GM19463 (cell line): ENCODE results near the gene CTSA.

Experiments
- ATAC-seq: cut with Tn5 transposase; IDR thresholded peaks from one replicate; pipeline ENCODE4 v1.9.1; 2021; ENCODE audit warnings: mild to moderate bottlenecking, moderate library complexity; ENCODE audit not compliant: unreplicated experiment

Gene CTSA

DNA sequence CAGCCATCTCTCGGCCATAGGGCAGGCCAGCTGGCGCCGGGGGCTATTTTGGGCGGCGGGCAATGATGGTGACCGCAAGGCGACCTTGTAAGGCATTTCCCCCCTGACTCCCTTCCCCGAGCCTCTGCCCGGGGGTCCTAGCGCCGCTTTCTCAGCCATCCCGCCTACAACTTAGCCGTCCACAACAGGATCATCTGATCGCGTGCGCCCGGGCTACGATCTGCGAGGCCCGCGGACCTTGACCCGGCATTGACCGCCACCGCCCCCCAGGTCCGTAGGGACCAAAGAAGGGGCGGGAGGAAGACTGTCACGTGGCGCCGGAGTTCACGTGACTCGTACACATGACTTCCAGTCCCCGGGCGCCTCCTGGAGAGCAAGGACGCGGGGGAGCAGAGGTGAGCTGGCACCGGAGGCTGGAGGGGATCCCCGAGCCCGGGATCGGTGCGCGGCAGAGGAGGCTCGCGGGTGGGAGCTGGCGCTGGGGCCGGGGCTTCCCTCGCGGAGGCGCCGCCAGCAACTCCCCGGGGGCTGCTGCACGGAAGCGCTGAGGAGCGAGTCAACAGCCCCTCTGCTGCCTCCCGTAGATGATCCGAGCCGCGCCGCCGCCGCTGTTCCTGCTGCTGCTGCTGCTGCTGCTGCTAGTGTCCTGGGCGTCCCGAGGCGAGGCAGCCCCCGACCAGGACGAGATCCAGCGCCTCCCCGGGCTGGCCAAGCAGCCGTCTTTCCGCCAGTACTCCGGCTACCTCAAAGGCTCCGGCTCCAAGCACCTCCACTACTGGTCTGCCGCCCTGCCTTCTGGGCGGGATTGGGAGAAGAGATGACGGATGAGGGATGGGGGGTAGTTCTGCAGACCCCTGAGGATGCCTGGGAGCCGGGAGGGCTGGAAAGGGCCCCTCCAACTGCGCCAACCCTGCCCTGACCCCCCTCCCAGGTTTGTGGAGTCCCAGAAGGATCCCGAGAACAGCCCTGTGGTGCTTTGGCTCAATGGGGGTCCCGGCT, at the start of gene CTSA, which contains the start of gene NEURL2:
TSS of gene CTSA (plus strand) at position 351 of the 999 bp plus-strand sequence. CDS start at position 585, 234 bp downstream.
TSS of gene NEURL2 (minus strand) at position 224 of the 999 bp plus-strand sequence. CDS start at position 7, 217 bp downstream.
- peak; percentile 80 for ATAC-seq

DNA sequence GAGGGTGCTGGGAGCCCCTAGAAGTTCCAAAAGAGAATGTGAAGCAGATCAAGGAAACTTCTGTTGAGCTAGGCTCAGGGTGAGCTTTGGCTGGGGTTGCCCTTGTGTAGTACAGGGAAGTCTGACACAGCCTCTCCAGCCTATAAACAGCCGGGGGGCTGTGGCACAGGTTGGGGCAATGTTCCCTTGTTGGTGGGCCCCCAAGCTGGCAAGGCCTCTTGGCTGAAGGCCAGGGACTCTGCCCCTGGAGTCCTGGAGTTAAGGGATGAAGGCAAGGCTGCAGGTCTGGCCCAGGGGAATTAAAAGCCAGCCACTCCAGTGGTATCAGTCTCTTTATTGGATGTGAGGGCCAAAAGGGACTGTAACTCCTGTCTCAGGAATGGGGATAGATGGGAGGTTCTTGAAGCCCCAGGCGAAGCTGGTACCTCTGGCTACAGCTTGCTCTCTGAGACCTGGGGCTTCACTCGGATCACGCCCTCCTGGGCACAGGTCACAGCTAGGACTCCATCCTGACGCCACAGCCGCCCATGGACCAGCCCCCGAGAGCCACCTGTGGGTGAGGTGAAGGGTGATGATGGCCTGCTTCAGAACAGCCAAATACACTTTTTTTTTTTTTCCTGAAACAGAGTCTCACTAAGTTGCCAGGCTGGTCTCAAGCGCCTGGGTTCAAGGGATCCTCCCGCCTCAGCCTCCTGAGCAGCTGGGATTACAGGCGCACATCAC, 49.6 kb upstream of the CTSA start:
- no peak for ATAC-seq

DNA sequence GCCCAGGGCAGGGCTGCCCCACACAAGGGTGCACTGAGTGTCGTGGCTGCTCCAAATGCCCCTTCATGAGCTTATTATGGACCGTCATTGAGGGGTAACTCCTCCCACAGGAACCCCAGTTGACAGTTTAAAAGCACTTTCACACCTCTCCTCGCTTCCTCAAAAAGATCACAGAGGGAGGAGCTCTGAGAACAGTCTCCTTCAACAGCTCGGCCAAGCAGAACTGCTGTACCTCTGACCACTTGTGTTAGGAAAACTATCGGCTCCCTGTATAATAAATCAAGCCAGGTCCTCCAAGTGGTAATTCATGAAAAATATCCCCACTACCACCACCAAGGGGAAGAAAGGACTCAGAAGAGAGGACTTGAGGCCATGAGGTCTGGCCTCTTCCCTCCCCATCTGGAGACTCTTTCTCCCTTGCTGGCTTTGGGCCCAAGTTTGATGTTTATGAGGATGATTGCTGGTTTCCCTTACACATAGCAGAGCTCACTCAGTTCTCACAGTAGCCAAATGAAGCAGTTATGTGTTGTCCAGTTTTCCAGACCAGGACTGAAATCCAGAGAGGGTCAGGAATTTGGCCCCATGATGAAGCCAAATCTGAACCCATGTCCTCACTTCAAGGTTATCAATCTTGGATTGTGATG, 48.8 kb upstream of the CTSA start:
- peak; percentile 41 for ATAC-seq

DNA sequence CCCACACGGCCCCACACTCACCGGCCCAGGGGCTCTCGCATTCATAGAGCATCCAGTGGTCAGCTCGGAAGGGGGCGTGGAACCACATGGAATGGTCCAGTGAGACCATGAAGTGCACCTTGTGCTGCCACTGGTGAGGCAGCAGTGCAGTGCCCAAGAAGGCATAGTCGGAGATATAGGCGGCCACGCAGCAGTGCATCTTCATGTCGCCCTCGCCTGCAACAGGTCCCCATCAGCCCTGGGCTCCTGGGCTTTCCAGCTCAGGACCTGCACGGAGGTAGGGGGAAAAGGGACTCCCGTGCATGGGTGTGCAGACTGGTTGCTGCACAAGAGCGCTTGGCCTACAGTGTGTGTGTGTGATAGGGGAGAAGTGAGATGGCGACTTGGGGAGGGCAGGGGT, 47.6 kb upstream of the CTSA start:
- ATAC-seq = no peak

DNA sequence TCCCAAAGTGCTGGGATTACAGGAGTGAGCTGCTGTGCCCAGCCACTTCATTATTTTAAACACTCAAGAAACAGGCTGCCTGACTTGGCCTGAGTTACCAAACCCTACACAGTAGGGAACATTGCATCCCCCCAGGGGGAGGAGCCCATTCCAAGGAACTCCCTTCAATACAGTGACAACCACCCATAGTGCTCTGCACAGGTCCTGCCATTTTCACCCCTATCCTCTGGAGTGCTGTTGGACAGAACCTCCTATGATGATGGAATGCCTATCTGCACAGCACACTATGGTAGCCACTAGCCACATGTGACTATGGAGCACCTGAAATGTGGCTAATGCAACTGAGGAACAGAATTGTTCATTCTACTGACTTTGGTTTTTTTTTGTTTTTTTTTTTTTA, 45.7 kb upstream of the CTSA start:
- no peak for ATAC-seq

DNA sequence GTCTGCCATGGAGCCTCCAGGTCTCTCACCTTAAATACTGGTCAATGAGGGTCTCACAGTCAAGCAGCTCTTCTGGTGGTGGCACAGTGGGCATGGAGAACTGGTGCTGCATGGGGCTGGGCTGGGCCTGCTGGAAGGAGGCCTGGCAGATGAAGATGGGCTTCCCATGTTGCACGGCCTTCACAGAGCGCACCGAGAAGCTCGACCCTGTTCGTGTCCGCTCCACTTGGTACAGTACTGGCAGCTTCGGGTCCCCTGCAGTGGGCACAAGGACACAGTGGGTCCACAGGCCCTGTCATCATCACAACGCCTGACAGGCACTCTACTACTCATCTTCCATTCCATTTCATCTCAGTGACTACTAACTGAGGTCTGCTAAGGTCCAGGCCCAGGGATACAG, 42.7 kb upstream of the CTSA start:
- no peak for ATAC-seq

DNA sequence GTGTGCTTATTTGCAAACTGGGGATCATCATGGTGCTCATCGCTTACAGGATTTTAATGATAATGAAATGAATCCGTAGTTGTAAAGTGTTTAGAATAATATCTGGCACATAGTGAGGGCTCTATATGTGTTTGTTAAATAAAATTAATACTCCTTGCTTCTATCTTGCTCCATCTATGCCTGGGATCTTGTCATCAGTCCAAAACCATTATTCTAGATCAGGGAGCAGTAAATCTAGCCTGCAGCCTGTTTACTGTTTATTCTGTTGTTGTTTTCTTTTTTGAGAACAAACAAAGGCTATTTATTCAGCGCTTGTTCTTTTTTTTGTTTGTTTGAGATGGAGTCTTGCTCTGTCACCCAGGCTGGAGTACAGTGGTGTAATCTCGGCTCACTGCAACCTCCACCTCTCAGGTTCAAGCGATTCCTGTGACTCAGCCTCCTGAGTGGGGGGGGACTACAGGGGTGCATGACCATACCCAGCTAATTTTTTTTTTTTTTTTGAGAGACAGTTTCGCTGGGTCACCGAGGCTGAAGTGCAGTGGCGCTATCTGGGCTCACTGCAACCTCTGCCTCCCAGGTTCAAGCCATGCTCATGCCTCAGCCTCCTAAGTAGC, 42.1 kb upstream of the CTSA start:
- ATAC-seq = no peak

DNA sequence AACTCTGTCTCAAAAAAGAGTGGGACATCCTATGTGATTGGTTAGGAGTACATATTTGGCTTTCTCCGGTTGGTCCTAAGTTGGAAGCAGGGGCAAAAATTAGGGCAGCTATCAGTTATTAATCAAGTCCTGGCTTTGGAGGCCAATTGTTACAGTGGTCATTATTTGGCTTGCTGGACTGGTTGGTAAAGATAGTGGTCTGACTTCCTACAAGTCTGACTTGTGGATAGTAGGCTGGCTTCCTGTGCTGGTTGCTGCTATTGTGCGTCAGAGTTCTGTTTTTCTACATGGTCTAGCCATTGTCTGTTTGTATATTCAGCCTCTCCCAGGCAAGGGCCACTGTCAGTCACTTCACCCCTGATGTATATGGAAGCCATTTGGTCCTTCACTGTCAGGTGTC, 40.9 kb upstream of the CTSA start:
- ATAC-seq = no peak

DNA sequence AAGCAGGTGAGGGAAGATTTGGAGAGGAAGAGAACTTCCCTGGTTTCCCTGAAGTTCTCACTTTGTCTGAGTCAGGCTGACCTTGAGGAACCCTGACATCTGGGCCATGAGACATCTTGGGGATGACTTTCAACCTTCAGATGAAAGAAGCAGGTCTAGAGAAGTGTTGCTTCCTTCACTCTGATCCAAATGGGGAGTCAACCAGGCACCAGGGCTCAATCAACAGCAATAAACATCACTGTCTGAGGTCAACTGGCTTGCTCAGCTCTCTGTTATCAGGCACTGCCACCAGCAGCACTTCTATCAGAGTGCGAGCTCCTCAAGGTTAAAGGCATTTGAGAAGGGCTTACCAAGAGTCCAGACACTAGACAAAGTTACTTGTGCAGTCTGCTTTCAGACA, 40.2 kb upstream of the CTSA start:
- ATAC-seq = no peak

DNA sequence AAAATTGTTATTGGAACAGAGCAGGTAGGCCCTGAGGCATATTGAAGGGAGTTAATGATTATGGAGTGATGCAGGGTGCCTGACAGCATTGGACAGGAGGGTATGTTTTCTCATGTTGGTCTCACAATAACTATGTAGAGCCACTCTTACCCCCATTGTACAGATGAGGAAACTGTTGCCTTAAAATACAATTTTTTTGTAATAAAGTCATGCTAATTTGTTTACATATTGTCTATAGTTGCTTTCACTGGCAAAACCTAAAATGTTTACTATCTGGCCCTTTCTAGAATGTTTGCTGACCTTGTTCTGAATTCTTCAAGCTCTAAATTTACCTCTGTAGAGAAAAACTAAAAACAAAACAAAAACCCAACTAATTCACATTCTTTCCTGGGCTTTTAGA, 39.6 kb upstream of the CTSA start:
- ATAC-seq = no peak

DNA sequence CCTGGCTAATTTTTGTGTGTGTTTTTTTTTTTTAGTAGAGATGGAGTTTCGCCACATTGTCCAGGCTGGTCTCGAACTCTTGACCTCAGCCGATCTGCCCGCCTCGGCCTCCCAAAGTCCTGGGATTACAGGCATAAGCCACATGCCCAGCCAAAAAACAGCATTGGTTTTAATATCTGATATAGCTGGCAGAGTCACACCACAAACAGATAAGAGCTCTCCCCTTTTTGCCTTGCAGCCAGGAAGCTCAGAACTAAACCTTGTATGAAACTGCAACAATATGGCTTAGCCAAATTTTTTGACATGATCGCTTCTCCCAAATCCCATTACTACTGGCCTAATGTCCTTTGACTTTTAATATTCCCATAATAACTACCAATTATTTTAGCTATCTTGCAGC, 38.8 kb upstream of the CTSA start:
- no peak for ATAC-seq

DNA sequence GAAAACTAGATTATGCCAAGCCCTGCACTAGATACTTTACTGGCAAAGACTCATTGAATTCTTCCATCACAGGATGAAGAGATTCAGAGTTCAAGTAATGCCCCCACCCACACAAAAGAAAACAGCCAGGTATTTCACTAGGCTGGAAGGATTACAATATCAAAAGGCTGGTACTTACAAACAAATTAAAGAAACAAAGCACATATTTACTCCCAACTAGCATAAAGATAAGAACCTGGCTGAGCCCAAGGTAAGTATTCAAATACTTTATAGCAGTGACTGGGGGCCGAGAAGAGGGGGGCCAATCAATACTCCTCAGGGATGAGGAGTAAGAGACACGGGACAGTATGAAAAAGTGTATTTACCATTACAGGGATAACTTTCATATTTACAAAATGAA, 37.7 kb upstream of the CTSA start:
- ATAC-seq = no peak

DNA sequence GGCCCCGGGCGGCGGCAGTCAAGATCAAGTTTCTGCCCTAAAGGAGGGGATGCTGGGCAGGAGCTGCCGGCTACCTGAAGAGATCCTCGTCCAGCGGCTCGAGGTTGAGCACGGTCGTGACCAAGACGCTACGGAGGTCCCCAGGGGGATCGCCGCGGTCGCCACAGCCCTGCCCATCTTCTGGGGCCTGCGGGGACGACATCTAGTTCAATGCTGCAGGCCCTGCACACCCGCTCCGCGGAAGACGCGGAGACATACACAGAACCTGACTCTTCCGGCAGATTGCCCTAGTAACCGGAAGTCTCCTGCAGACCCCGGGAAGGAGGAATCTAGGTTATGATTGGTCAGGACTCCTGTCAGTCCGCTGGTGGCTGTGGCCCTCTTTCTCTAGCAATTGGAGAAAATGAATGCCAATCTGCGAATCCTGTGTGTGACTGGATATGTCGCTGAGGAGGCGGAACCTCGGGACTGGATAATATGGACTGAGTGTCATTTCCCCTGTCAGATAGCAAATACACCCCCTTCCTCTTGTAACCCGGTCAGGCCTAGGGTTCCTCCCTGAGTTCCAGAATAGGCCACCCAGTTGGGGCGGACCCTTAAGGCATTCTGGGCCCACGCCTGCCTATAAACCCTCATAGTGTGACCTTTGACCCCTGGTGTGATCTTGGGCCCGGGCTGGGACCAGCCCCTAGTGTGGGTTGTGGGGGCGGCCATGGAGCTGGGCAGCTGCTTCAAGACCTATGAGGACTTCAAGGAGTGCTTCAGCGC, 33.8 kb upstream of the CTSA start, which contains the start of the genes ACOT8 and ZSWIM3:
TSS of gene ACOT8 (minus strand) at position 279 of the 768 bp plus-strand sequence. CDS start at position 202, 77 bp downstream.
TSS of gene ZSWIM3 (plus strand) at position 501 of the 768 bp plus-strand sequence. CDS start at position 713, 212 bp downstream.
- ATAC-seq = peak; percentile 93

DNA sequence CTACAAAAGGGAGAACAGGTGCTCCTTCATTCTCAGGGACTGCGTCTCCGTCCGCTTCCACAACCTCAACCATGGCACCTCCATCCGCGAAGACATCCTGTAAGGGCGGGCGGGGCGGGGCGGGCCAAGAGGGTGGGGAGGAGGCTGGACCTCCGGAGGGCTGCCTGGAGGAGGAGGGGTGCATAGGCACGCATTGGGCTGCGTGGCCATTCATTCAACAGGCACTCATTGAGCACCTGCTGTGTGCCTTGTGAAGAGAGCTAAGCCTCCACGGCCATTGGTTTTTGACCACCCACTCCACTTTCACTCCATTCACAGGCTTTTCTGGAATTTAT, 33.3 kb upstream of the CTSA start:
- ATAC-seq = peak; percentile 27

DNA sequence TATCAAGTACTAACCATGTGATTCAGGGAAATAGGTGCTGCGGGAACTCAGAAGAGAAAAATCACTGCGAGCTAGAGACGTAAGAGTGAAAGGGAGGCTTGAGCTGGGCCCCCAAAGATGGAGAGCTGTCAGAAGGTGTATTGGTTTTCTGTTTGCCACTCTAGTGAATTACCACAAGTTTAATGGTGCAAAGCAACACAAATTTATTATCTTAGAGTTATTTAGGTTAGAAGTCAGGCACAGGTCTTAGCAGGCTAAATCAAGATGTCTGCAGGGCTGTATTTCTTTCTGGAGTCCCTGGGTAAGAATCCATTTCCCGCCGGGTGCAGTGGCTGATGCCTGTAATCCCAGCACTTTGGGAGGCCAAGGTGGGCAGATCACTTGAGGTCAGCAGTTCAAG, 31.2 kb upstream of the CTSA start:
- no peak for ATAC-seq

DNA sequence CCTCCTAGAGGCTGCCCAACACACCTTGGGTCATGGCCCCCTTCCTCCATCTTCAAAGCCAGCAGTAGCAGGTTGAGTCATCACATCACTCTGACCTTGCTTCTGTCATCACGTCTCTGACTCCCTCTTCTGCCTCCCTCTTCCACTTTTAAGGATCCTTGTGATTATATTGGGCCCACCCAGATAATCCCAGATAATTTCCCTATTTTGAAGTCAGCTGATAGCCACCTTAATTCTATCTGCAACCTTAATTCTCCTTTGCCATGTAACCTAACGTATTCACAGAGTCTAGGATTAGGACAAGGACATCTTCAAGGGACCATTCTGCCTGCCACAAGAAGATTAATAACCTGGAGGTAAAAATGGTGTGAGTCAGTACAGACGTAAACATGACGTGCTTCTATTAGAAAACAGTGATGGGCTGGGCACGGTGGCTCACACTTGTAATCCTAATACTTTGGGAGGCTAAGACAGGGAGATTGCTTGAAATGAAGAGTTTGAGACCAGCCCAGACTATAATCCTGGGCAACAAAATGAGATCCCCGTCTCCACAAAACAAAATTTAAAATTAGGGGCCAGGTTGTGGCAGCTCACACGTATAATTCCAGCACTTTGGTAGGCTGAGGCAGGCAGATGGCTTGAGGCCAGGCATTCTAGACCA, 30.4 kb upstream of the CTSA start:
- no peak for ATAC-seq

DNA sequence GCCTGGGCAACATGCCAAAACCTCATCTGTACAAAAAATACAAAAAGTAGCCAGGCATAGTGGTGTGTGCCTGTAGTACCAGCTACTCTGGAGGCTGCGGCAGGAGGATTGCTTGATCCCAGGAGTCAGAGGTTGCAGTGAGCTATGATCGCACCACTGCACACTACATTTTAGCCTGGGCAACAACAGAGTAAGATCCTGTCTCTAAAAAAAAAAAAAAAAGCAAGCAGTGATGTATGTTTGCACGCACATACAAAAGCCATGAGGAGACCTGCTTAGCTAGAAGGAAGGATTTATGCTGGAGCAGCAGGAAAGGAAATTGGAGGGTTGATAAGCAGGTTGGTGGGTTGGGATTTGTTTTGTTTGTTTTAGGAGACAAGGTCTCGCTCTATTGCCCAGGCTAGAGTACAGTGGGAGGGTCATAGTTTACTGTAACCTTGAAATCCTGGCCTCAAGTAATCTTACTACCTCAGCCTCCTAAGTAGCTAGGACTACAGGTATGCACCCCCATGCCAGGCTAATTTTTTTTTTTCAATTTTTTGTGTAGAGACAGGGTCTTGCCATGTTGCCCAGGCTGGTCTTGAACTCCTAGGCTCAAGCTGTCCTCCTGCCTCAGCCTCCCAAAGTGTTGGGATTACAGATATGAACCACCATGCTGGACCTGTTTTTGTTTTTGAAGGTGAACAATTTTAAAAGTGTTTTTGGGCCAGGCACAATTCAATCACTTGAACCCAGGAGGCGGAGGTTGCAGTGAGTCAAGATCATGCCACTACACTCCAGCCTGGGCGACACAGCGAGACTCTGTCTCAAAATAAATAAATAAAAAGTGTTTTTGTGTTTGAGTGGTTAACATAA, 29.7 kb upstream of the CTSA start:
- no peak for ATAC-seq
